Measurements from ENCODE around the gene ZNF19.

GRCh38 chr16:71532366-71532765 is 43.2 kb upstream of the ZNF19 start:
- TF ChIP-seq MAX (IDR thresholded peaks at IDR 0.05): no peak
- no peak for TF ChIP-seq SP1 (IDR thresholded peaks at IDR 0.05)
- no peak for TF ChIP-seq JUND (IDR thresholded peaks at IDR 0.05)
- TF ChIP-seq CTCF (IDR thresholded peaks at IDR 0.05; ENCODE audit: low read depth, low read length, missing input control): no peak
- TF ChIP-seq RAD21 (IDR thresholded peaks at IDR 0.05): no peak

Measured in liver (tissue), 3 donors.